ENCODE measurements around the gene MB21D2. TPM values are rescaled to one million over a fixed set of nuclear protein-coding genes. Genes with fewer than 3 reads are reported as not detected.

Gene MB21D2
- total RNA-seq, 1 donor from 2014 or later: 42.5 TPM

GRCh38 chr3:192826214-192827006, 91.2 kb downstream of the MB21D2 start:
- Mint-ChIP-seq H3K4me1 (ENCODE audit: low read depth, unreplicated experiment) (peaks cover 51% of the 10 kb centered on the region), H3K4me3 (ENCODE audit: unreplicated experiment) (no peak overlapping the region), H3K27me3 (ENCODE audit: unreplicated experiment) (peaks cover 9% of the 10 kb centered on the region), H3K9me3 (ENCODE audit: unreplicated experiment) (peaks cover 11% of the 10 kb centered on the region), H3K27ac (ENCODE audit: unreplicated experiment) (peak overlapping the region; percentile 10), H3K36me3 (ENCODE audit: unreplicated experiment) (no peaks in the 10 kb centered on the region)
- TF ChIP-seq, protein P1, sequence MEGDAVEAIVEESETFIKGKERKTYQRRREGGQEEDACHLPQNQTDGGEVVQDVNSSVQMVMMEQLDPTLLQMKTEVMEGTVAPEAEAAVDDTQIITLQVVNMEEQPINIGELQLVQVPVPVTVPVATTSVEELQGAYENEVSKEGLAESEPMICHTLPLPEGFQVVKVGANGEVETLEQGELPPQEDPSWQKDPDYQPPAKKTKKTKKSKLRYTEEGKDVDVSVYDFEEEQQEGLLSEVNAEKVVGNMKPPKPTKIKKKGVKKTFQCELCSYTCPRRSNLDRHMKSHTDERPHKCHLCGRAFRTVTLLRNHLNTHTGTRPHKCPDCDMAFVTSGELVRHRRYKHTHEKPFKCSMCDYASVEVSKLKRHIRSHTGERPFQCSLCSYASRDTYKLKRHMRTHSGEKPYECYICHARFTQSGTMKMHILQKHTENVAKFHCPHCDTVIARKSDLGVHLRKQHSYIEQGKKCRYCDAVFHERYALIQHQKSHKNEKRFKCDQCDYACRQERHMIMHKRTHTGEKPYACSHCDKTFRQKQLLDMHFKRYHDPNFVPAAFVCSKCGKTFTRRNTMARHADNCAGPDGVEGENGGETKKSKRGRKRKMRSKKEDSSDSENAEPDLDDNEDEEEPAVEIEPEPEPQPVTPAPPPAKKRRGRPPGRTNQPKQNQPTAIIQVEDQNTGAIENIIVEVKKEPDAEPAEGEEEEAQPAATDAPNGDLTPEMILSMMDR (IDR thresholded peaks at IDR 0.05; ENCODE audit: partially characterized antibody, unreplicated experiment): no peak
- no peak for DNase-seq

GRCh38 chr3:192825657-192826200, 91.9 kb downstream of the MB21D2 start:
- Mint-ChIP-seq H3K4me1 (ENCODE audit: low read depth, unreplicated experiment) (peaks cover 49% of the 10 kb centered on the region), H3K4me3 (ENCODE audit: unreplicated experiment) (no peak overlapping the region), H3K27me3 (ENCODE audit: unreplicated experiment) (peaks cover 9% of the 10 kb centered on the region), H3K9me3 (ENCODE audit: unreplicated experiment) (peaks cover 11% of the 10 kb centered on the region), H3K27ac (ENCODE audit: unreplicated experiment) (no peak overlapping the region), H3K36me3 (ENCODE audit: unreplicated experiment) (no peaks in the 10 kb centered on the region)
- DNase-seq: no peak
- TF ChIP-seq, protein P1 (IDR thresholded peaks at IDR 0.05; ENCODE audit: partially characterized antibody, unreplicated experiment): no peak

GRCh38 chr3:192825216-192825615, 92.4 kb downstream of the MB21D2 start:
- TF ChIP-seq, protein P1 (IDR thresholded peaks at IDR 0.05; ENCODE audit: partially characterized antibody, unreplicated experiment): no peak
- Mint-ChIP-seq H3K4me3 (ENCODE audit: unreplicated experiment) (no peak overlapping the region), H3K27me3 (ENCODE audit: unreplicated experiment) (peaks cover 5% of the 10 kb centered on the region), H3K9me3 (ENCODE audit: unreplicated experiment) (peaks cover 9% of the 10 kb centered on the region), H3K36me3 (ENCODE audit: unreplicated experiment) (no peaks in the 10 kb centered on the region), H3K27ac (ENCODE audit: unreplicated experiment) (no peak overlapping the region), H3K4me1 (ENCODE audit: low read depth, unreplicated experiment) (peaks cover 49% of the 10 kb centered on the region)
- DNase-seq: no peak

DNA sequence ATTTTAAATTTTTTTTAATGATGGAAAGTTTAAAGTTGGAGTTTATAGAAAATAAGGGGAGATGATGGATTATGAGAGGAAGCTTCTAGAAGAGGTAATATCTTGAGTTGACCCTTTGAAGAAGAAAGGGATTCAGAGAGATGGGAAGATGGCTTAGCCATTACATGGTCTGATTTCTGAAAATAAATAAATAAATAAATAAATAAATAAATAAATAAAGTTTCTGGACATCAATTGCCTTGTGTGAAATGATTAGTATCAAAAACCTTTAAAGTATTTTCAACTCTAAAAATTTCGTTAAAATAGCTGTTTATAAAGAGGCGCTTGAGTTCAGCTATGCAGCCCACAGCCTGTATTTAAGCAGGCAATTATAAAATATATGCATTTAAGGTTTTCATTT, 93.3 kb downstream of the MB21D2 start:
- Mint-ChIP-seq H3K27me3 (ENCODE audit: unreplicated experiment) (peaks cover 3% of the 10 kb centered on the region), H3K4me1 (ENCODE audit: low read depth, unreplicated experiment) (peaks cover 52% of the 10 kb centered on the region), H3K27ac (ENCODE audit: unreplicated experiment) (no peak overlapping the region), H3K36me3 (ENCODE audit: unreplicated experiment) (no peaks in the 10 kb centered on the region), H3K4me3 (ENCODE audit: unreplicated experiment) (no peak overlapping the region), H3K9me3 (ENCODE audit: unreplicated experiment) (peaks cover 7% of the 10 kb centered on the region)
- TF ChIP-seq, protein P1 (IDR thresholded peaks at IDR 0.05; ENCODE audit: partially characterized antibody, unreplicated experiment): no peak
- no peak for DNase-seq

GRCh38 chr3:192821161-192821560, 96.5 kb downstream of the MB21D2 start:
- Mint-ChIP-seq H3K9me3 (ENCODE audit: unreplicated experiment) (peaks cover 10% of the 10 kb centered on the region), H3K4me1 (ENCODE audit: low read depth, unreplicated experiment) (peaks cover 63% of the 10 kb centered on the region), H3K36me3 (ENCODE audit: unreplicated experiment) (no peaks in the 10 kb centered on the region), H3K4me3 (ENCODE audit: unreplicated experiment) (no peak overlapping the region), H3K27me3 (ENCODE audit: unreplicated experiment) (peaks cover 1% of the 10 kb centered on the region), H3K27ac (ENCODE audit: unreplicated experiment) (peak overlapping the region; percentile 88)
- TF ChIP-seq, protein P1 (IDR thresholded peaks at IDR 0.05; ENCODE audit: partially characterized antibody, unreplicated experiment): no peak
- no peak for DNase-seq
